Naive thymus-derived CD4-positive, alpha-beta T cell (primary cell): ENCODE data around the gene GPR173. TPM values are rescaled to one million over a fixed set of nuclear protein-coding genes. Genes with fewer than 3 reads are reported as not detected.
A peak's percentile ranks its signal among the peaks of the same experiment; 100 is the strongest.

Source experiments
- ATAC-seq: fragments of 150-1000 bp; cut with Tn5 transposase; 2 replicates; pipeline ENCODE4 v1.10.0; 2021; ENCODE audit warnings: mild to moderate bottlenecking, moderate library complexity
- CTCF ChIA-PET: fragments of 350-600 bp; sonication (Branson Sonifier 250); formaldehyde crosslinking; loops from one replicate; lab custom pipeline; 2021; ENCODE audit warnings: antibody characterized with exemption; lab: Charles Lee
- POLR2A ChIA-PET: fragments of 350-600 bp; sonication (Branson Sonifier 250); formaldehyde crosslinking; loops from one replicate; lab custom pipeline; 2021; ENCODE audit warnings: antibody characterized with exemption, inconsistent platforms; lab: Charles Lee
- DNase-seq, 9 donors: peaks; one replicate each; pipeline versions ENCODE4 v3.0.0 to v3.0.0-alpha.2; 2020 to 2022; ENCODE audit warnings: mixed read lengths in 1 of 9
- H3K27ac ChIP-seq: one replicate; pipeline ENCODE4 v1.7.0; 2013; ENCODE audit warnings: mild to moderate bottlenecking, low read depth, low read length, moderate library complexity
- H3K27me3 ChIP-seq, 2 donors: one replicate each; pipeline ENCODE4 v1.7.0; 2013; ENCODE audit warnings: low read length in 2 of 2, mild to moderate bottlenecking in 2 of 2, moderate library complexity in 2 of 2; ENCODE audit not compliant: control insufficient read depth in 2 of 2, insufficient read depth in 2 of 2
- H3K36me3 ChIP-seq, 3 experiments: 1 replicate in 2 of 3; 2 replicates in 1 of 3; pipeline ENCODE4 v1.7.0; 2013; ENCODE audit warnings: low read length in 3 of 3, mild to moderate bottlenecking in 3 of 3, moderate library complexity in 1 of 3; ENCODE audit not compliant: insufficient read depth in 3 of 3, control insufficient read depth in 2 of 3
- H3K4me1 ChIP-seq, 2 donors: one replicate each; pipeline ENCODE4 v1.7.0; 2013; ENCODE audit warnings: low read length in 2 of 2, mild to moderate bottlenecking in 2 of 2, moderate library complexity in 1 of 2; ENCODE audit not compliant: control insufficient read depth in 2 of 2, insufficient read depth in 2 of 2
- H3K4me3 ChIP-seq: 2 replicates; pipeline ENCODE4 v1.7.0; 2013; ENCODE audit warnings: mild to moderate bottlenecking, low read length
- H3K9me3 ChIP-seq, 3 experiments: 1 replicate in 2 of 3; 2 replicates in 1 of 3; pipeline ENCODE4 v1.7.0; 2013; ENCODE audit warnings: low read length in 3 of 3; ENCODE audit not compliant: control insufficient read depth in 2 of 3
- H3K27ac Mint-ChIP-seq, 9 donors: one replicate each; pipeline ENCODE4 v1.8.0; 2020 to 2022; ENCODE audit warnings: mixed read lengths in 9 of 9, mild to moderate bottlenecking in 8 of 9, moderate library complexity in 5 of 9, inconsistent platforms in 2 of 9
- H3K27me3 Mint-ChIP-seq, 5 donors: one replicate each; pipeline ENCODE4 v1.8.0; 2021 to 2022; ENCODE audit warnings: mixed read lengths in 5 of 5, mild to moderate bottlenecking in 1 of 5
- H3K36me3 Mint-ChIP-seq, 5 donors: one replicate each; pipeline ENCODE4 v1.8.0; 2020 to 2022; ENCODE audit warnings: mixed read lengths in 5 of 5, mild to moderate bottlenecking in 3 of 5, inconsistent platforms in 1 of 5
- H3K4me1 Mint-ChIP-seq, 7 donors: one replicate each; pipeline ENCODE4 v1.8.0; 2020 to 2022; ENCODE audit warnings: mixed read lengths in 7 of 7, mild to moderate bottlenecking in 3 of 7, inconsistent platforms in 1 of 7
- H3K4me3 Mint-ChIP-seq, 10 donors: one replicate each; pipeline ENCODE4 v1.8.0; 2020 to 2022; ENCODE audit warnings: mild to moderate bottlenecking in 10 of 10, mixed read lengths in 10 of 10, moderate library complexity in 6 of 10, inconsistent platforms in 2 of 10
- H3K9me3 Mint-ChIP-seq, 11 donors: one replicate each; pipeline ENCODE4 v1.8.0; 2020 to 2022; ENCODE audit warnings: mixed read lengths in 11 of 11, mild to moderate bottlenecking in 4 of 11, inconsistent platforms in 1 of 11, moderate library complexity in 1 of 11
- intact Hi-C, 2 donors: fragments of 100-400 bp; cut with micrococcal nuclease; formaldehyde crosslinking; loops; one replicate each; pipeline ENCODE4 v1.15.1; 2023
- polyA plus RNA-seq, 2 donors: library from polyadenylated mRNA; unstranded; fragments of 300-500 nt; fragmentation: Illumina TruSeq; gene quantifications; one replicate each; pipeline ENCODE4 v1.2.3, GENCODE V29; 2021
- total RNA-seq, 6 experiments: library from RNA in 5 of 6; stranded (reverse) in 5 of 6; gene quantifications; 1 replicate in 5 of 6; 2 replicates in 1 of 6; pipeline ENCODE4 v1.2.3 and lab custom pipeline; 2021 to 2026

GPR173 gene, protein sequence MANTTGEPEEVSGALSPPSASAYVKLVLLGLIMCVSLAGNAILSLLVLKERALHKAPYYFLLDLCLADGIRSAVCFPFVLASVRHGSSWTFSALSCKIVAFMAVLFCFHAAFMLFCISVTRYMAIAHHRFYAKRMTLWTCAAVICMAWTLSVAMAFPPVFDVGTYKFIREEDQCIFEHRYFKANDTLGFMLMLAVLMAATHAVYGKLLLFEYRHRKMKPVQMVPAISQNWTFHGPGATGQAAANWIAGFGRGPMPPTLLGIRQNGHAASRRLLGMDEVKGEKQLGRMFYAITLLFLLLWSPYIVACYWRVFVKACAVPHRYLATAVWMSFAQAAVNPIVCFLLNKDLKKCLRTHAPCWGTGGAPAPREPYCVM
- total RNA-seq (under 1 TPM in 2 of 5 experiments, not detected in 3; 0.13 to 0.47 TPM), polyA plus RNA-seq (not detected), total RNA-seq (lab: John Stamatoyannopoulos, UW) (not detected)

DNA sequence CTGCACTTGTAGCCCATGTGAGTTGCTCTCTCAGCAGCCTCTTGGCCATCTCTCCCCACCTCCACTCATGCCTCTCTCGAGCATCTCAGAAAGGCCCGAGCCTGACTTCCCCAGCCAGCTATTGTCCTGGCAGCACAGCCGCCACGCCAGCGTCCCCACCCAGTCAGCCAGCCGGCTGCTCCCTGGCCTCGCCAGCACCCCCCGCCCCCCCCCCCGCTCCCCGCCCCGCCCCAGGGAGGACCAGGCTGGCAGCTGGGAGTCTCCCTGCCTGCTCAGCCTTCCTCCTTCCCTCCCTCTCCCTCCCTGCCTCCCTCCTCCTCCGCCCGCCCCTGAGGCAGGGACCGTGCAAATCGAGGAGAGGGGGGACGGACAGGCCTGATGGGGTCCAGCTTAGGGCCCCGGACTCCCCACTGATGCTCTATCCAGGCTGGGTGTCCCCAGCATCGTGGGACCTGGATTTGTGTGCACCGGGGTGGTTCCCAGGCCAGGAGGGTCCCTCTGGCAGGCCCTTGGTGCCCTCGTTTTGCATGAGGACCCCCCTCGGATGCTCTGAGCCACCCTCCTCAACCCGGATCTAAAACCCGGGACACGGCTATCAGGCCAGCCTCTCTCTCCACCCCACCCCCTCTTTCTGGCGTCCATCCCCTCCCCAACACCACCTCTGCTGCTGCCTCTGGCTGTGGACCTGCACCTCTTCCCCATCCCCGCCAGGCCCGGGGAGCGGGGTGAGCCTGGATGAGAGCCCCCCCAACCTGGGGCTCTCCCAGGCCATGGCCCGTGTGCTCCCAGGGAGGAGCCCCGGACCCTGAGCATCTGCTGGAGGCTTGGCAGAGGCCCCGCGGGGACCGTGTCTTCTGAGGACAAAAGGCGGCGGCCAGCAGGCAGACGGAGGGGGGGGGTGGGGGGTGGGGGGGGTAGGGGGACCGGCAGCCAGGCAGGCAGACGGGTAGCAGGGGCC, at the start of gene GPR173:
Gene GPR173 (plus strand): TSS at position 621 of the 958 bp plus-strand sequence. CDS start 27,833 bp downstream, outside the sequence.
- Histone ChIP-seq H3K4me3 (no peak within 1 kb of the TSS), H3K36me3 (no peaks in the 10 kb centered on the region)
- POLR2A ChIA-PET, result no interaction called here

DNA sequence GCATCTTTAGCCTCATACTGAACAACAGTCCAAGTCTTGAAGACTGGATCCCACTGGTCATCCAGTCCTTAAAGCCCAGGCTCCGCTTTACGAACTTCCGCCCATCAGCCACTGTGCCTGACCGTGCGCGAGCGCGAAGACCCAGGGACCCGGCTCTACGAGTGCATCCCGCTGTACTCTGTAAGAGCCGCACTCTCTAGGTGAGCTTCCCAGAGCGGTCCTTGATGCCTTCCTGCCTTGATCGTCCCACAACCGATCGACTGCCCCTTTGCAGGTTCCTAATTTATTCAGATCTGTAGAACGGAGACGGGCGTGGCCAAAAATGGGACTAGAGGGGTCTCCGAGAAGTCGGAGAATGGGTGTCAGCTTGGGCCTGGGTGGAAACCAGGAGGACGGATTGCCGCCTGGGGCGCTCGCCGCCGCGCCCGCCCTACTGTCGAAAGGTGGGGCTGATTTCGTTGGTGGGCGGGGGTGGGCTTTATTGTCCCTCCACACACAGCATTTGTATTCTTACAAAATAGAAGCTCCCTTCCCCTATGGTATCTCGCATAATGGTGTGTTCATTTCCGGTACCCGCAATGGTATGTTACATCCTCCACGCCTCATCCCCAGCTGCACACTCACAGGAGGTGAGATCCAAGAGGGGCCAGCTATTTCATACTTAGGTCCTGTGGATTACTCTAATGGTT, 48.0 kb upstream of the GPR173 start:
- H3K4me3 Mint-ChIP-seq, result peak overlapping the region in 9 of 10 donors; percentile 8 to 78 (median 59)
- ATAC-seq, result no peak
- Histone ChIP-seq H3K4me3 (peak overlapping the region; percentile 9), H3K27me3 (no peaks in the 10 kb centered on the region), H3K27ac (no peak overlapping the region), H3K36me3 (no peaks in the 10 kb centered on the region), H3K4me1 (peaks cover 0 to 5% of the 10 kb centered on the region in 2 donors), H3K9me3 (no peaks in the 10 kb centered on the region)
- no peak for DNase-seq
- H3K4me1 Mint-ChIP-seq, result peaks cover 0 to 15% (median 4%) of the 10 kb centered on the region in 7 donors
- peaks cover 0 to 10% (median 8%) of the 10 kb centered on the region in 5 donors for H3K27me3 Mint-ChIP-seq
- peak overlapping the region in 4 of 9 donors; percentile 37 to 84 (median 72) for H3K27ac Mint-ChIP-seq
- CTCF ChIA-PET, result interaction anchor here (1.2 kb wide), 1 partner anchor 66 kb away, joined by 3 read pairs; no protein-coding TSS in a partner anchor
- POLR2A ChIA-PET, result no interaction called here
- H3K36me3 Mint-ChIP-seq, result no peaks in the 10 kb centered on the region
- peaks cover 0 to 2% (median 0%) of the 10 kb centered on the region in 11 donors for H3K9me3 Mint-ChIP-seq
- intact Hi-C loops, result no loop called here

More for the DNA sequence above, at the start of gene GPR173:
- H3K27ac Mint-ChIP-seq, result no peak within 1 kb of the TSS
- CTCF ChIA-PET, result no interaction called here
- Histone ChIP-seq H3K27me3 (no peaks in the 10 kb centered on the region), H3K4me1 (no peaks in the 10 kb centered on the region), H3K27ac (no peak within 1 kb of the TSS), H3K9me3 (no peaks in the 10 kb centered on the region)
- H3K9me3 Mint-ChIP-seq, result no peaks in the 10 kb centered on the region
- DNase-seq, result no peak
- peaks cover 0 to 4% (median 0%) of the 10 kb centered on the region in 7 donors for H3K4me1 Mint-ChIP-seq
- peak within 1 kb of the TSS in 3 of 10 donors; percentile 5 to 33 (median 30) for H3K4me3 Mint-ChIP-seq
- H3K27me3 Mint-ChIP-seq, result peaks cover 0 to 8% (median 0%) of the 10 kb centered on the region in 5 donors
- no peak for ATAC-seq
- intact Hi-C loops, result no loop called here
- H3K36me3 Mint-ChIP-seq, result no peaks in the 10 kb centered on the region

DNA sequence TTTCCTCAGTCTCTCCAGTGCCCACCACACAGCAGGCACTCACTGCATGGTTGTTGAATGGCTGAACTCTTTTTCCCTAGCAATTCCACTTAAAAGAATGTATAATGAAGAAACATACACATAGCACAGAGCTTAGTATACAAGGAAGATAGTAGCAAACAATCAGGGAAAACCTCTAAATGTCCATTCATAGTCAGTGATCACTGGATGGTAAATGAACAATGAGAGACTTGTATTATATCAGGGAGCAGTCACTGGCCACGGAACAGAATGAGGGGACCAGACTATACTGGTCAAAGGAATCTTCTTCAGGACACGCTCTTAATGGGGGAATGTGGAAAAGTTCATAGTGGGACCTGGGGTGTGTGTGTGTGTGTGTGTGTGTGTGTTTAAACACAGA, 46.6 kb upstream of the GPR173 start:
- peaks cover 0 to 10% (median 8%) of the 10 kb centered on the region in 5 donors for H3K27me3 Mint-ChIP-seq
- ATAC-seq, result no peak
- H3K9me3 Mint-ChIP-seq, result peaks cover 0 to 2% (median 0%) of the 10 kb centered on the region in 11 donors
- POLR2A ChIA-PET, result no interaction called here
- no peak overlapping the region for H3K27ac Mint-ChIP-seq
- Histone ChIP-seq H3K4me3 (no peak overlapping the region), H3K27ac (no peak overlapping the region), H3K27me3 (no peaks in the 10 kb centered on the region), H3K4me1 (no peaks in the 10 kb centered on the region), H3K36me3 (no peaks in the 10 kb centered on the region), H3K9me3 (no peaks in the 10 kb centered on the region)
- intact Hi-C loops, result no loop called here
- CTCF ChIA-PET, result no interaction called here
- no peak overlapping the region for H3K4me3 Mint-ChIP-seq
- H3K4me1 Mint-ChIP-seq, result peaks cover 0 to 10% (median 0%) of the 10 kb centered on the region in 7 donors
- H3K36me3 Mint-ChIP-seq, result no peaks in the 10 kb centered on the region
- no peak for DNase-seq

DNA sequence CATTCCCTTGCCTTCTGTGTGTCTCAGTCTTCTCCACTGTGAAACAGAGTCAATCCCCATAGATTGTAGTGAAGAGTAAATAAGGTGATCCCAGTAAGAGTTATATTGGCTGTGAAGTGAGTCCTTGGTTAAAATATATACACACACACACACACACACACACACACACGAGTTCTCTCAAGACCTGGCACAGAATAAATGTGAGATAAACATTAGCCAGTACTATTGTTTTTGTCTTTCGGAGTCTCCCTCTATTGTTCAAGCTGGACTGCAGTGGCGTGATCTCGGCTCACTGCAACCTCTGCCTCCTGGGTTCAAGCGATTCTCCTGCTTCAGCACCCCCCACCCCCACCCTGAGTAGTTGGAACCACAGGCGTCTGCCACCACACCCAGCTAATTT, 45.5 kb upstream of the GPR173 start:
- ATAC-seq (no peak), DNase-seq (no peak)
- ChIA-PET POLR2A (no interaction called here), CTCF (no interaction called here)
- Mint-ChIP-seq H3K9me3 (peaks cover 0 to 5% (median 0%) of the 10 kb centered on the region in 11 donors), H3K36me3 (no peaks in the 10 kb centered on the region), H3K4me3 (no peak overlapping the region), H3K27ac (no peak overlapping the region), H3K27me3 (peaks cover 0 to 13% (median 10%) of the 10 kb centered on the region in 5 donors), H3K4me1 (peaks cover 0 to 10% (median 0%) of the 10 kb centered on the region in 7 donors)
- no peaks in the 10 kb centered on the region for H3K9me3 ChIP-seq
- no peak overlapping the region for H3K27ac ChIP-seq
- no peak overlapping the region for H3K4me3 ChIP-seq
- H3K27me3 ChIP-seq, result no peaks in the 10 kb centered on the region
- H3K36me3 ChIP-seq, result no peaks in the 10 kb centered on the region
- H3K4me1 ChIP-seq, result no peaks in the 10 kb centered on the region
- intact Hi-C loops, result no loop called here

DNA sequence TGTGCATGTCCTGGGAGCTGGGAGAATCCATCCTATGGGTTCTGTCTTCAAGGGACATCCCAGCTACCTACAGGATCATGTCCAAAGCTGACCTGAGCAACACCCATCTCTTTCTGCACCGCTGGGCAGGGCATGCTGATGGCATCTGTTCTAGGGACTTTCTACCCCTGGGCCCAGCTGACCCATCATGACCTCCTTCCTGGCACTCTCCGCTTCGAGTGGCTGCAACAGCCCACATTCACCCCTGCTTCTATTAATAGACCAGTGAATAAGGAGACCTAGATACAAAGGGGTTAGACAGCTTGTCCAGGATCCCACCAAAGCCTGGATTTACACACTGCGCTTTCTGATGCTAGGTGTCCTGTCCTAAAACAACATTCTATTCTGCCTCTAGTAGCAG, 44.6 kb upstream of the GPR173 start:
- Mint-ChIP-seq H3K27me3 (peaks cover 0 to 15% (median 10%) of the 10 kb centered on the region in 5 donors), H3K36me3 (no peaks in the 10 kb centered on the region), H3K9me3 (peaks cover 0 to 5% (median 0%) of the 10 kb centered on the region in 11 donors), H3K27ac (no peak overlapping the region), H3K4me3 (no peak overlapping the region), H3K4me1 (peaks cover 0 to 10% (median 0%) of the 10 kb centered on the region in 7 donors)
- no peaks in the 10 kb centered on the region for H3K36me3 ChIP-seq
- ATAC-seq (no peak), DNase-seq (no peak)
- H3K4me3 ChIP-seq, result no peak overlapping the region
- POLR2A ChIA-PET, result no interaction called here
- H3K4me1 ChIP-seq, result no peaks in the 10 kb centered on the region
- CTCF ChIA-PET, result no interaction called here
- no peaks in the 10 kb centered on the region for H3K9me3 ChIP-seq
- intact Hi-C loops, result no loop called here
- no peak overlapping the region for H3K27ac ChIP-seq
- H3K27me3 ChIP-seq, result no peaks in the 10 kb centered on the region

DNA sequence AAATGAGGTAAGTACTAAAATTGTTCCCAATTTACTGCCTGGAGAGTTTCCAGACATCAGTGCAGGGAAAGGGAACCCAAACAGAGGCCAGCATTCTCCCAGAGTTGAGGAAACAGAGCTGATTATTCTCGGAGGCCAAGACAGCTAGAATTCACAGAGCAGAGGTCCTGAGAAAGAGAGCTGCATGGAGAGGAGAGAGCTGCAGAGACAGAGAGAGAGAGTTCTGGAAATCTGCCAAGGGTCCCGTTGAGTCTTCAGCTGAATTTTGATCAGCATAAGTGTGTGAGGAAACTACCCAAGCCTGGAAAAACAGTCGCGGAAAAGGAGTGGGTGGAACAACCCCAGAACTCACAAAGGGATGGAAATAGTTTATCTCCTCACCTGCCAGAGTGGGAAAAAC, 43.8 kb upstream of the GPR173 start:
- DNase-seq (no peak), ATAC-seq (no peak)
- Mint-ChIP-seq H3K36me3 (no peaks in the 10 kb centered on the region), H3K27me3 (peaks cover 0 to 16% (median 10%) of the 10 kb centered on the region in 5 donors), H3K4me3 (no peak overlapping the region), H3K27ac (no peak overlapping the region), H3K4me1 (peaks cover 0 to 10% (median 0%) of the 10 kb centered on the region in 7 donors), H3K9me3 (peaks cover 0 to 5% (median 0%) of the 10 kb centered on the region in 11 donors)
- Histone ChIP-seq H3K27ac (no peak overlapping the region), H3K4me3 (no peak overlapping the region), H3K9me3 (no peaks in the 10 kb centered on the region), H3K4me1 (no peaks in the 10 kb centered on the region), H3K27me3 (no peaks in the 10 kb centered on the region), H3K36me3 (no peaks in the 10 kb centered on the region)
- ChIA-PET CTCF (no interaction called here), POLR2A (no interaction called here)
- intact Hi-C loops, result no loop called here
